Measurements from ENCODE around the gene ZNF366. TPM values are rescaled to one million over a fixed set of nuclear protein-coding genes. Genes with fewer than 3 reads are reported as not detected.
A peak's percentile ranks its signal among the peaks of the same experiment; 100 is the strongest.

ZNF366 gene
- total RNA-seq, 2 experiments from 2014 or later: not detected

DNA sequence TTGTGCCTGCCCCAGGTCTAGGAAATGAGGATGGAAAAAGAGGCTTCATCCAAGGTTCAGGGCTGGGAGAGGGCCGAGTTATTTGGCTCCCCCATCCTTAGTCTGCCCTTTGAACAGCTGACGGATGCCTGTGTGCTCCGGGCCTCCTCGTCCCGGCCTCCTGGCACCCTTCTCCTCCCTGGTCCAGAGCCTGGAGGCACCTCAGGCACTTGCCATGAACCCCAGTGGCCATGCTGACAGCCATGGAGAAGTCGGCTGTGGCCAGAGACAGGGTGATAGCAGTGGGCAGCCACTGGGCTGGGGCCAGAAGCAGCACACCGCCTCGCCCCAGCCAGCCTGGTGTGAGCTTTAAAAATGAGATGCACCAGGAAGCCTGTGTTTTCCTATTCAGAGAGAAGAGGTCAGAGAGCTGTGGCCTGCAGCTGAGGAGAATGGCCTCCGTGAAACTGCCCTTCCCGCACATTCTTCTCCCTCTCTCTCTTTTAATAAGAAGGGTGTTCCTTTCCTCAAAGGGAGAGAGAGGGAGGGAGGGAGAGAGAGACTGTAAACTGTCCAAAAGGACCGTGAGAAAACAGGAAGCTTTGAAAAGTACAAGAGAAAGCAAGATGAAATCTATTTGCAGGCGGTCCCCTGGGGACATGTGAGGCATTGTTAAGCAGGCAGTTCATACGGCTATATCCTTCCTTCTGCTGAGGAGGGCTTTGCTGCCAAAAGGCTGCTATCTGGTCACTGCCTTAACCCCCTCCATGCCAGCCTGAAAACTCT lies 55.3 kb downstream of the ZNF366 start:
- Histone ChIP-seq H3K9me2 (ENCODE audit: insufficient read depth, low read length) (no peaks in the 10 kb centered on the region), H3K9me3 (ENCODE audit: low read length) (no peaks in the 10 kb centered on the region), H4K20me1 (ENCODE audit: insufficient read depth, low read length) (no peaks in the 10 kb centered on the region), H3K4me3 (ENCODE audit: low read depth, low read length, poor library complexity, severe bottlenecking) (no peak overlapping the region), H2AFZ (ENCODE audit: low read length) (0 out of 2 replicates have a peak overlapping the region, but pooled peaks have one; percentile 26), H3K36me3 (ENCODE audit: insufficient read depth, low read length) (no peaks in the 10 kb centered on the region), H3K4me1 (ENCODE audit: insufficient read depth, low read length, poor library complexity, severe bottlenecking) (peaks cover 9% of the 10 kb centered on the region), H3K79me2 (ENCODE audit: insufficient read depth, low read depth, low read length) (no peaks in the 10 kb centered on the region), H3K4me2 (ENCODE audit: low read length) (0 out of 2 replicates have a peak overlapping the region, but pooled peaks have one; percentile 45), H3K27ac (ENCODE audit: low read depth, low read length, poor library complexity, severe bottlenecking) (no peak overlapping the region)
- TF ChIP-seq, protein P1, sequence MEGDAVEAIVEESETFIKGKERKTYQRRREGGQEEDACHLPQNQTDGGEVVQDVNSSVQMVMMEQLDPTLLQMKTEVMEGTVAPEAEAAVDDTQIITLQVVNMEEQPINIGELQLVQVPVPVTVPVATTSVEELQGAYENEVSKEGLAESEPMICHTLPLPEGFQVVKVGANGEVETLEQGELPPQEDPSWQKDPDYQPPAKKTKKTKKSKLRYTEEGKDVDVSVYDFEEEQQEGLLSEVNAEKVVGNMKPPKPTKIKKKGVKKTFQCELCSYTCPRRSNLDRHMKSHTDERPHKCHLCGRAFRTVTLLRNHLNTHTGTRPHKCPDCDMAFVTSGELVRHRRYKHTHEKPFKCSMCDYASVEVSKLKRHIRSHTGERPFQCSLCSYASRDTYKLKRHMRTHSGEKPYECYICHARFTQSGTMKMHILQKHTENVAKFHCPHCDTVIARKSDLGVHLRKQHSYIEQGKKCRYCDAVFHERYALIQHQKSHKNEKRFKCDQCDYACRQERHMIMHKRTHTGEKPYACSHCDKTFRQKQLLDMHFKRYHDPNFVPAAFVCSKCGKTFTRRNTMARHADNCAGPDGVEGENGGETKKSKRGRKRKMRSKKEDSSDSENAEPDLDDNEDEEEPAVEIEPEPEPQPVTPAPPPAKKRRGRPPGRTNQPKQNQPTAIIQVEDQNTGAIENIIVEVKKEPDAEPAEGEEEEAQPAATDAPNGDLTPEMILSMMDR (conservative IDR thresholded peaks at IDR 0.05; ENCODE audit: low read length): no peak
- no peak for TF ChIP-seq EZH2phosphoT487 (IDR thresholded peaks at IDR 0.05; ENCODE audit: borderline replicate concordance, low read depth, low read length)
- intact Hi-C loops (cut with micrococcal nuclease; ENCODE audit: unreplicated experiment): no loop called here
- peak; percentile 67 for DNase-seq (ENCODE audit: low spot score)
- POLR2A ChIA-PET: interaction anchor here (1.2 kb wide), 1 partner anchor 10 kb away, joined by 4 read pairs; no protein-coding TSS in a partner anchor
- CTCF ChIA-PET (ENCODE audit: unreplicated experiment): no interaction called here
- BruUV-seq (replicated peaks): no TSS peak

DNA sequence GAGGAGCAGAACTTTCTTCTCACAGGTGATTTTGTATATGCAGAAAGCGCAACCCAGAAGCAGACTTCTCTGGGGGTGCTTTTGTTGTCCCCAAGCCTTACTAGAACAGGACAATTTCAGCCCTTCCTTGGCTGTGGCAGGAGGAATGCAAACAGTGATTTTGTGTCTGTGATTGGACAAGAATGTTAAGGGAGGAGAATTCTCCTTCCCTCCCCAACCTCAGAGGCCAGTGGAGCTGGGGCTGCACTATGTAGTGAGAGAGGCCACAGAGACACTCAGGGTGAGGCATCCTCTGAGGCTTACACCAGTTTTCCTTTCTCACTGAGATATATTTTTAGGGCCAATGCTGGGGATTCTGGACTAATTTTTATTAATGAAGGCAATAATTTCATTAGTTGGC lies 58.8 kb downstream of the ZNF366 start:
- CTCF ChIA-PET (ENCODE audit: unreplicated experiment): interaction anchor here (0.6 kb wide), 1 partner anchor 91 kb away, joined by 3 read pairs; no protein-coding TSS in a partner anchor
- POLR2A ChIA-PET: no interaction called here

More for the DNA sequence above, 58.8 kb downstream of the ZNF366 start:
- Histone ChIP-seq H3K4me2 (ENCODE audit: low read length) (no peak overlapping the region), H2AFZ (ENCODE audit: low read length) (no peak overlapping the region), H3K4me3 (ENCODE audit: low read depth, low read length, poor library complexity, severe bottlenecking) (no peak overlapping the region), H3K9me3 (ENCODE audit: low read length) (no peaks in the 10 kb centered on the region), H3K36me3 (ENCODE audit: insufficient read depth, low read length) (no peaks in the 10 kb centered on the region), H3K27ac (ENCODE audit: low read depth, low read length, poor library complexity, severe bottlenecking) (no peak overlapping the region), H3K9me2 (ENCODE audit: insufficient read depth, low read length) (no peaks in the 10 kb centered on the region), H4K20me1 (ENCODE audit: insufficient read depth, low read length) (no peaks in the 10 kb centered on the region), H3K79me2 (ENCODE audit: insufficient read depth, low read depth, low read length) (no peaks in the 10 kb centered on the region), H3K4me1 (ENCODE audit: insufficient read depth, low read length, poor library complexity, severe bottlenecking) (peaks cover 9% of the 10 kb centered on the region)
- DNase-seq (ENCODE audit: low spot score): no peak
- intact Hi-C loops (cut with micrococcal nuclease; ENCODE audit: unreplicated experiment): no loop called here
- BruUV-seq (replicated peaks): no TSS peak
- TF ChIP-seq, protein P1 (conservative IDR thresholded peaks at IDR 0.05; ENCODE audit: low read length): no peak
- TF ChIP-seq EZH2phosphoT487 (IDR thresholded peaks at IDR 0.05; ENCODE audit: borderline replicate concordance, low read depth, low read length): no peak
